Measurements from ENCODE around the gene ATP8A1.
"Not testable (repeated sequence)": the region's sequence is repeated elsewhere in the genome, so short reads cannot be mapped to it uniquely, and the experiment has no call there.

ATP8A1 gene

GRCh38 chr4:42381666-42382065, 275.2 kb downstream of the ATP8A1 start:
- no peak for DNase-seq (ENCODE audit: low read depth)
- no peak for TF ChIP-seq CTCF (conservative IDR thresholded peaks at IDR 0.05; ENCODE audit: control insufficient read depth, insufficient read depth, low read depth, low read length)
- H3K4me3 ChIP-seq (ENCODE audit: control insufficient read depth, low read depth, low read length) = no peak overlapping the region

- no peak for DNase-seq (ENCODE audit: low read depth)
- H3K4me3 ChIP-seq (ENCODE audit: control insufficient read depth, low read depth, low read length) = no peak overlapping the region
- no peak for TF ChIP-seq CTCF (conservative IDR thresholded peaks at IDR 0.05; ENCODE audit: control insufficient read depth, insufficient read depth, low read depth, low read length)
Observed at GRCh38 chr4:42377497-42377896, 279.4 kb downstream of the ATP8A1 start.

GRCh38 chr4:42372303-42372702, 284.6 kb downstream of the ATP8A1 start:
- H3K4me3 ChIP-seq (ENCODE audit: control insufficient read depth, low read depth, low read length); DNase-seq (ENCODE audit: low read depth): not testable (repeated sequence)

- TF ChIP-seq CTCF (conservative IDR thresholded peaks at IDR 0.05; ENCODE audit: control insufficient read depth, insufficient read depth, low read depth, low read length) = peak; percentile 62
- DNase-seq (ENCODE audit: low read depth) = peak; percentile 68
- H3K4me3 ChIP-seq (ENCODE audit: control insufficient read depth, low read depth, low read length) = no peak overlapping the region
Observed at GRCh38 chr4:42371305-42372252, 285.3 kb downstream of the ATP8A1 start.

- DNase-seq (ENCODE audit: low read depth) = no peak
- H3K4me3 ChIP-seq (ENCODE audit: control insufficient read depth, low read depth, low read length) = no peak overlapping the region
- TF ChIP-seq CTCF (conservative IDR thresholded peaks at IDR 0.05; ENCODE audit: control insufficient read depth, insufficient read depth, low read depth, low read length) = no peak
Observed at GRCh38 chr4:42369489-42369888, 287.4 kb downstream of the ATP8A1 start.

GRCh38 chr4:42366959-42367358, 289.9 kb downstream of the ATP8A1 start:
- no peak overlapping the region for H3K4me3 ChIP-seq (ENCODE audit: control insufficient read depth, low read depth, low read length)
- TF ChIP-seq CTCF (conservative IDR thresholded peaks at IDR 0.05; ENCODE audit: control insufficient read depth, insufficient read depth, low read depth, low read length) = no peak
- DNase-seq (ENCODE audit: low read depth) = no peak

GRCh38 chr4:42364266-42365053, 292.4 kb downstream of the ATP8A1 start:
- no peak for DNase-seq (ENCODE audit: low read depth)
- TF ChIP-seq CTCF (conservative IDR thresholded peaks at IDR 0.05; ENCODE audit: control insufficient read depth, insufficient read depth, low read depth, low read length) = no peak
- H3K4me3 ChIP-seq (ENCODE audit: control insufficient read depth, low read depth, low read length) = no peak overlapping the region
